Left renal pelvis (tissue), 4 donors: Measurements from ENCODE around the gene PGLYRP4. TPM values are rescaled to one million over a fixed set of nuclear protein-coding genes. Genes with fewer than 3 reads are reported as not detected.

Experiments used
- DNase-seq, 4 donors: peaks; one replicate each; pipeline ENCODE4 v3.0.0-alpha.2; 2013; ENCODE audit warnings: low read depth in 4 of 4, low spot score in 3 of 4
- polyA plus RNA-seq, 4 donors: library from polyadenylated mRNA; unstranded; fragments of 120-200 nt; gene quantifications; one replicate each; pipeline ENCODE4 v1.2.1, GENCODE V29; 2013; ENCODE audit not compliant: insufficient read length in 4 of 4

PGLYRP4 gene
- polyA plus RNA-seq, 4 donors = not detected

GRCh38 chr1:153293480-153293775 lies 55.2 kb downstream of the PGLYRP4 start:
- no peak for DNase-seq

- no peak for DNase-seq
These were observed 55.7 kb downstream of the PGLYRP4 start for GRCh38 chr1:153292740-153293479.

DNA sequence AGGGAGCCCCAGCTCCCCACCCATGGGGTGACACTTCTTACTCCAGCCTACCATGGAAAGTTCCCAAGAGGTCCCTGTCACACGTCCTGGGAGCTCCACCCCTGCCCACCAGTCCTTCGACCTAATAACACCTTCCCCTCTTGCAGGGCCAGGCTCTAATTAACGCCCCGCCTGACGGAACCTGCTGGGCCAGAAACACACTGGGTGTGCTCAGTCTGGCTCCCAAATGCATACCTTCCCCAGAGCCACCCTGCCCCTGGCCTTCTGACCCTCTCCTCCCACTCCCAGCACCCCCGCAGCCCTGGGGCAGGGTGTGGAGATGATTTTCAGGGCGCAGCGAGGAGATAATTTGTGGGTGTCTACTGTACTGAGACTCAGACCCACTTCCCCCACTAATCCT lies 56.5 kb downstream of the PGLYRP4 start:
- no peak for DNase-seq

GRCh38 chr1:153291514-153291913 lies 57.1 kb downstream of the PGLYRP4 start:
- DNase-seq = no peak

- DNase-seq = no peak
These were observed 59.9 kb downstream of the PGLYRP4 start for GRCh38 chr1:153288634-153289275.

Other genes starting within 250 kb of the PGLYRP4 start
- 10 to 100 TPM in 1 of 4 donors, under 1 TPM in 1, not detected in 2; 0.42 to 11.8 TPM for gene SPRR2F, start 235.3 kb downstream of the PGLYRP4 start, polyA plus RNA-seq
- not detected for gene SPRR2G, start 198.0 kb downstream of the PGLYRP4 start, polyA plus RNA-seq
- not detected for gene LELP1, start 145.4 kb downstream of the PGLYRP4 start, polyA plus RNA-seq
- not detected for gene PRR9, start 131.3 kb downstream of the PGLYRP4 start, polyA plus RNA-seq
- gene LORICRIN, start 89.2 kb downstream of the PGLYRP4 start, polyA plus RNA-seq = not detected
- gene PGLYRP3, start 35.9 kb downstream of the PGLYRP4 start, polyA plus RNA-seq = not detected
- 10 to 100 TPM in 3 of 4 donors, 1 to 10 TPM in 1; 7.2 to 34.0 (median 24.9) TPM for gene S100A9, start 9.0 kb upstream of the PGLYRP4 start, polyA plus RNA-seq
- gene S100A12, start 26.8 kb upstream of the PGLYRP4 start, polyA plus RNA-seq = 1 to 10 TPM in 3 of 4 donors, not detected in 1; 1.4 to 3.0 (median 1.7) TPM
- gene S100A8, start 42.2 kb upstream of the PGLYRP4 start, polyA plus RNA-seq = 10 to 100 TPM in 3 of 4 donors, 1 to 10 TPM in 1; 5.5 to 22.6 (median 16.0) TPM
- not detected for gene S100A7A, start 67.7 kb upstream of the PGLYRP4 start, polyA plus RNA-seq
- under 1 TPM in 1 of 4 donors, not detected in 3; 0.47 TPM for gene S100A7, start 111.8 kb upstream of the PGLYRP4 start, polyA plus RNA-seq
- 100 to 1,000 TPM; 185 to 449 (median 318) TPM for gene S100A6, start 187.2 kb upstream of the PGLYRP4 start, polyA plus RNA-seq
- 1 to 10 TPM in 1 of 4 donors, under 1 TPM in 3; 0.49 to 1.0 (median 0.82) TPM for gene S100A5, start 192.1 kb upstream of the PGLYRP4 start, polyA plus RNA-seq
- 100 to 1,000 TPM in 1 of 4 donors, 10 to 100 TPM in 3; 36.5 to 106 (median 59.5) TPM for gene S100A4, start 197.0 kb upstream of the PGLYRP4 start, polyA plus RNA-seq
- gene S100A3, start 200.4 kb upstream of the PGLYRP4 start, polyA plus RNA-seq = under 1 TPM; 0.18 to 0.39 (median 0.22) TPM
- 10 to 100 TPM in 1 of 4 donors, 1 to 10 TPM in 3; 1.4 to 11.8 (median 7.7) TPM for gene S100A2, start 217.0 kb upstream of the PGLYRP4 start, polyA plus RNA-seq